Measurements from ENCODE around the gene BPIFB2.
A peak's percentile ranks its signal among the peaks of the same experiment; 100 is the strongest.

The BPIFB2 gene

DNA sequence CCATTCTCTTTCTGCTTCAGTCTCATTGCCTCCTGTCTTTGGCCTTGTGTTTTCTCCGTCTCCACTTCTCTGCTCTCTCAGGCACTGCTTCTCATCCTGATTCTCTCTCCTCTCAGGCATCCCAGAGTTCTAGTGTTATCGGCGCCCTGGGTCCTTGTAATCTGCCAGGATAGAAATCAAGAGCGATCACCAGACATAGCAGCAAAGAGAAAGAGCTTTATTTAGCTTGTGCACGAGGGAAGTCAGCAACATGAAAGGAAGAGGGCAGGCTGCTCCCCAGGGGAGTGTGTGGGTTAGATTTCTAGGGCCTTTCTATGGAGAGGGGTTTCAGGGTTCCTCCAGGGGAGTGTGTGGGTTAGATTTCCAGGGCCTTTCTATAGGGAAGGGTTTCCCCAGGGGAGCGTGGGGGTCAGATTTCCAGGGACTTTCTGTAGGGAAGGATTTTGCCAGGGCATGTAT, 35.8 kb upstream of the BPIFB2 start:
- DNase-seq: peak; percentile 37

DNA sequence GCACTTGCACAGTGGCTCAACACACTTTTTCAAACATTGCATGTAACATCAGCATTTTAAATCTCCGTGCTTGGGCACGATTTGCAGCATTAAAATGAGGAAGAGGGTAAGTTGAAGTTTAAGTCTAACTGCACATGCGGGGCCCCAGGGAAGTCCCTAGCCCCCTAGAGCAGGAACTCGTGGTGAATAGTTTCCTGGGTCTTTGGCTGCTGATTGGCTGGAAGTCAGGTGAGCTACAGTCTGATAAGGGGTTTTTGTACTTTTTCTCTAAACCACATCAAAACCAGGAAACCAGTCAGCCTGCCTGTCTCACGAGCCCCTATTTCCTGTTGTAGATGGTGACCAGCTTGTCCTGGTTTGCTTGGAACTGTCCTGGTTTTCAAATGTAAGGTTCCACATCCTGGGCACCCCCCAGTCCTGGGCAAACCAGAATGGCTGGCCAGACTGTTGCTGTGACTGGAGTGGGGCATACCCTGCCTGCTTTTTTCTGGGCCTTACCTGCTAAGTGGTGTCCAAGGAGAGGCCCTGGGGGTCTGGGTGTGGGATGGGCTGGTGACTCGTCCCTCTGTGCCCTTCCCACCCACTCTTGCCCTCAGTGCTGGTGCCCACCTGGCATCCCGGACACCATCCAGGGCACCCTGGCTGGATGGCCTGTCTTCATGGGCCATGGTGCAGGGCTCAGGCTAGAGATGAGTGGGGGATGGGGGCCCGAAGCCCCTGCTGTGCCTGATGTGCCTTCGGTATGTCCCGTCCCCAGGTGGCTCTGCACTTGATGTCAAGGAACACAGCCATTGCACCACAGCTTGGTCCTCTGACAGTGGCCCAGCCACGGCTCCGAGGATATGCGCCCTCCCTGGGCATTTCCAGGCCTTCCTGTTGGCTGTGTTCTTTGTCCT, 35.1 kb upstream of the BPIFB2 start:
- DNase-seq: peak; percentile 57

DNA sequence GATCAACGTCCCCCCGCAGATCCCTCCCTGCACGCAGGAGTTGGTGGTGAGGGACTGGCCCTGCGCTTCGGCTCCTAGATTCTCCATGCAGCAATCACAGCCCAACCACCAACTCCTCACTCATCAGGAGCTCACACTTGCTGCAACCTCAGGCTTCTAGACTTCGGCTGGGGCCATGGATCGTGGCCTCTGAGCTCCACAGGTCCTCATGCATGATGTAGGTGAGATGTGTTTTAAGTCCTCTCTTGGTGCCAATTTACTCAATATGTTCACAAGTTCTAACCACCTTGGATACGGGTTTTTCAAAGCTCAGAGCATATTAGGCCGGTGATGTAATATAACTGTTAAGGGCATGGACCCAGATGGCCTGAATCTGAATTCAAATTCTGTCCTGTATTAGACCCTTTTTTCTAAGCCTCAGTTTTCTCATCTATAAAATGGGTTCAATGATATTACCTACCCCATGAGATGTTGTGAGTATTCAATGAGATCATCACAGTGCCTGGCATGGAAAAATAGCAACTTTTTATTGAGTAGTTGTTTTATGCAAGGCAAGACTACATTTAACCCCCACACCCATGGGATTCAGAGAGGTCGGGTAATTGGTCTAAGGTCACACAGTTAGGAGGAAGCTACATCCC, 34.3 kb upstream of the BPIFB2 start:
- no peak for DNase-seq

DNA sequence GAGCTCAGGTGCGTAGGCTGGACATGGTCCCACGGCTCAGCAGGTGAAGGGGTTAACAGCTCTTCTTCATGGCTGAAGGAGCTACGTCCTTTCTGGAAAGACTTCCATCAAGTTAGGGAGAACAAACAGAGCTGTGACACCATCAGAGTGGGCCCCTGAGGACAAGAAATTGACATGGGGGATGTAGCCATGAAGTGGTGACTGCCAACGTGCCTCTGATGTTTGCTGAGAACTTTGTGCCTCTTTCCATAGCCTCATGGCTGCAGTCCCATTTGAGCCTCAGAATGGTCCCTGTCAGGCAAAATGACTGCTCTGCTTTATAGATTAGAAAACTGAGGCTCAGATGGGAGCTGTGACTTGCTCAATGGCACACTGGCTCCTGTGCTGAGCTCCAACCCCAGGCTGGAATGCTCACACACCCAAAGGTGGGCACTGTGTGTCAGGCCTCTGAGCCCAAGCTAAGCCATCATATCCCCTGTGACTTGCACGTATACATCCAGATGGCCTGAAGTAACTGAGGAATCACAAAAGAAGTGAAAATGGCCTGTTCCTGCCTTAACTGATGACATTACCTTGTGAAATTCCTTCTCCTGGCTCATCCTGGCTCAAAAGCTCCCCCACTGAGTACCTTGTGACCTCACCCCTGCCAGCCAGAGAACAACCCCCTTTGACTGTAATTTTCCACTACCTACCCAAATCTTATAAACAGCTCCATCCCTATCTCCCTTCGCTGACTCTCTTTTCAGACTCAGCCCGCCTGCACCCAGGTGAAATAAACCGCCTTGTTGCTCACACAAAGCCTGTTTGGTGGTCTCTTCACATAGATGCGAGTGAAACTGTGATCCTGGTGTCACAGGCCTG, 33.1 kb upstream of the BPIFB2 start:
- peak; percentile 46 for DNase-seq

DNA sequence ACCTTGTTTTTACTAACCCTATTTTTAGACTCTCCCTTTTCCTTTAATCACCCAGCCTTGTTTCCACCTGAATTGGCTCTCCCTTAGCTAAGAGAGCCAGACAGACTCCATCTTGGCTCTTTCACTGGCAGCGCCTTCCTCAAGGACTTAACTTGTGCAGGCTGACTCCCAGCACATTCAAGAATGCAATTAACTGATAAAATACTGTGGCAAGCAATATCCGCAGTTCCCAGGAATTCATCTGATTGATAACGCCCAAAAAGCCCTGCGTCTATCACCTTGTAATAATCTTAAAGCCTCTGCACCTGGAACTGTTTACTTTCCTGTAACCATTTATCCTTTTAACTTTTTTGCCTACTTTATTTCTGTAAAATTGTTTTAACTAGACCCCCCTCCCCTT, 32.4 kb upstream of the BPIFB2 start:
- DNase-seq: peak; percentile 12

DNA sequence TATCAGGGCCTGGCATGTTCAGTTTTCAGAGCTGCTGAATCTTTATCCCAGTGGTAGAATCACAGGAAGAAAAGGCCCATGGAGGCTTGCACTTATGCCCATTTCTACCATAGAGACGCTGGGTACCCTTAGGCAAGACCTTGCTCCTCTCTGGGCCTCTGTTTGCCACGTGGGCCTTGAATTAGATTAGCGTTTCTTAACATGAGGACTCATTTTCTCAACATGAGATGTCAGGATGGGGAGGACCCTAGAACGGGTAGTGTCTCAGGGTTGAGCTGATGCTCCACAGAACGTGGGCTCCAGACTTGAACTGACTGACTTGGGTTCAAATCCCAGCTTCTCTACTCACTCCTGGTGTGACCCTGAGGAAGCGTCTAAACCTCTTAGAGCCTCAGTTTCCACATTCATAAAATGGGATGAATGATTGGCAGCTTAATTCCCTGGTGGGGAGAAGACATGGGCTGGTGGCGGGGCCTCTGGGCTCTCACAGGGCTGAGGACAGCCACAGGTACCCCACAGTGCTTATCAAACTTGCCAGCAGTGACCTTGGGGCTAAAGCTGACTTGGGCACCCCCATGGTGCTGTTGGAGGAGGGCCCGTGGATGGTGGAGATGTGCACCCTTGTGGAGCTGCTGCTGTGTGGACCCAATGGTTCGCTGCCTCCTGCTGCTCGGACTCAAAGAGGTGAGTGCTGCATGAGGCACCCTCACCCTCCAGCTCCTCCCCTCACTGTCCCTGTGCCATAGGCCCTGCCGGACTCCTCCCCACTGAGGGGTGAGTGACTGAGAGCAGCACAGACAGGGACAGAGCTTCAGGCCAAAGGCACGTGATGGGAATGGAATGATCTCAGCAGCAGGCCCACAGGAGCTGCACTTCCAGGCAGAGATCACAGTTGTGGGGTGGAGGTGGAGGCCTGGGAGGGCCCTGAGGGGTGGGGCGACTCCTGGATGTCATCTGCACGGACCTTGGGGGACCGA, 31.5 kb upstream of the BPIFB2 start:
- peak; percentile 73 for DNase-seq

DNA sequence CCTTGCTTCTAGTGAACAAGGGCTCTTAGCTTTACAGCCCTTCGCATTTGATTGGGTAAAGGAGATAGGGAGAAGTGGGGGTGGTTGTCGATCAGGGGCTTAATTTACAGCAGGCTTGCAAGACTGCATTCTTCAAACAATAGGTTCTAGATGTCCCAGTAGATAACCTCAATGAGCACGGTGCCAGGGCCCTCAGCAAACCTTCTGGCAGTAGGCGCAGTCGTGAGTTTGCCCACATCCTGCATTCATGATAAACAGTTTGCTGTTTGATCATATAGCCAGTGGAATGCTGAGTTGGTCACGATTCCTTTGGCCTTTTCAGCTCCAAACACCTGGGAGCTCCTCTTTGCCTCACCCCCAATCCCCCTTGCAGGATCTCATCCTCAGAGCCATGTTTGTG, 30.8 kb upstream of the BPIFB2 start:
- peak; percentile 48 for DNase-seq

DNA sequence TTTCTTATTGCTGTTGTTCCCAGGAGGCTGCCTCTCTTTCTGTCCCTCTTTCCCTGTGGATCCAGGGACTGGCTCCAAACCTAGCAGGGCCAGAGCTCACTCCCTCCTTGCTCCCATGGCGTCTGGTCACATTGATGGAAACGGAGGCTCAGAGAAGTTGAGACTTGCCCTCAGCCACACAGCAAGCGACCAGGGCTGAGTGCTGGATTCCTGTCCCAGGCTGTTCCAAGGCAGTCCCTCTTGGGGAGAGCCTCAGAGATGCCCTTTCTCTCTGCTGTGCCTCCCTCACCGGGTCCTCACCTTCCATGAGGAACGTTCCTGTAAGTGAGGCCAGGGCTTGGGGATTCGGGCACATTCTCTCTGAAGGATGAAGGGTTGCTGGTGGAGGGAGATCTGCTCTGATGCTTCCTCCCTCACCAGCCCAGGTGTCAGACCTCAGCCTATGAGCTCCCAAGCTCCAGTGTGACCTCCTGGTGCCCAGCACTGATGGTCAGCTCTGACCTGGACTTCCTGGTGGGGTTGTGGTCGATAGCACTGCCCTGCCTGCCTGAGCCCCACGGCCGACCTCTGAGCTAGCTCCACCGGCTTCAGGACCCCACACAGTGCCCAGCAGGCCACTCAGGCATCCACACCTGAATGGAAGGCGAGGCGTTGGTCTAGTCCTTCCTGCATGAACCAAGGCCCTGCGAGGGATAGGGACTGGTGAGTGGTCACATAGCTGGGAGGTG, 30.1 kb upstream of the BPIFB2 start:
- DNase-seq: peak; percentile 50

DNA sequence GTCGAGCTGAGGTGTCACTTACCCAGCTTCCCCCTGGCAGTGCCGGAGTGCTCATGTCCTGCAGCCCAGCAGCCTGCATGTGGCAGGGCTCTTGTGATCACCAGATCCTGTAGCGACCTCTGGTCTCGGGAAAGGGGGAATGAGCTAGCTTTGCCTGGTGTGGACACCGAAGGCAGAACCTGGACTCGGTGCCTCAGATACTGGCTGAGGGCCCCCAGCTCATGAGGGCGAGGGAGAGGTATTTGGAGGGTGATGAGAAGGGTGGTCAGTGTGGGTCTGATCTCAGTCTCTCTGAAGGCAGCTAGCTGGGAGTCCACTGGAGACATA, 29.5 kb upstream of the BPIFB2 start:
- DNase-seq: no peak

DNA sequence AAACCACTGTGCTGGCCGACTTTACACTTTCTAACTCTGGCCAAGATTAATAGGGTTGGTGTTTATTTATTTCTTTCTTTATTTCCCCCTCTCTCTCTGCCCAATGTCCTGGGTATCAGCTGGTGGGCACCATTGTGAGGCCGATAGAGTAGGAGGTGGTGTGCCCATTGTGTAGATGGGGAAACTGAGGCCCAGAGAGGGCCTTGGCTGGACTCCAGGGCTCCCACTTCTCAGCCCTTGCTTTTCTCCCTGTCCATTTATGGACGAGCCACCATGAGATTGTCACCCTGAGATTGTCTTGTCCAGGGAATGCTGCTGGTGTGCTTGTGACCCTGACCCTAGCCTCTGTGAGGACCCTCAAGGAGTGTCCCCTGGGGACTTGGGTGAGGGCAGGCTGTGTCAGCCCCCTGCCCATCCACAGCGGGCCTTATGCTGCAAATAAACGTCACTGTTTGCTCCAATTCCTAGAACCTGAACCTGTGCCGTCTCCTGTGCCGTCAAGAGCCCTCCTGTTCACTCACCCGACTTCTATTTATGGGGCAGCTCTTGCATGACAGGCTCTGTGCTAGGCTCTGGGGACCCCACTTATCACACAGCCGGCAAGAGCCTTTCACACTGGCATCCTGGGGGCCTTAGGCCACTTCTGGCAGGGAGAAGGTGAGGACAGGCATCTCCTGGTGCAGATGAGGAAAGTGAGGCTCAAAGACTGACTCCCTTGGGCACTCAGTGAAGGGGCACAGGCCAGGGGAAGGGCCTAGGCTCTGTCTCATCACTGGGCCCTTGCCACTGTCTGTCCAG, 28.1 kb upstream of the BPIFB2 start:
- DNase-seq: no peak

DNA sequence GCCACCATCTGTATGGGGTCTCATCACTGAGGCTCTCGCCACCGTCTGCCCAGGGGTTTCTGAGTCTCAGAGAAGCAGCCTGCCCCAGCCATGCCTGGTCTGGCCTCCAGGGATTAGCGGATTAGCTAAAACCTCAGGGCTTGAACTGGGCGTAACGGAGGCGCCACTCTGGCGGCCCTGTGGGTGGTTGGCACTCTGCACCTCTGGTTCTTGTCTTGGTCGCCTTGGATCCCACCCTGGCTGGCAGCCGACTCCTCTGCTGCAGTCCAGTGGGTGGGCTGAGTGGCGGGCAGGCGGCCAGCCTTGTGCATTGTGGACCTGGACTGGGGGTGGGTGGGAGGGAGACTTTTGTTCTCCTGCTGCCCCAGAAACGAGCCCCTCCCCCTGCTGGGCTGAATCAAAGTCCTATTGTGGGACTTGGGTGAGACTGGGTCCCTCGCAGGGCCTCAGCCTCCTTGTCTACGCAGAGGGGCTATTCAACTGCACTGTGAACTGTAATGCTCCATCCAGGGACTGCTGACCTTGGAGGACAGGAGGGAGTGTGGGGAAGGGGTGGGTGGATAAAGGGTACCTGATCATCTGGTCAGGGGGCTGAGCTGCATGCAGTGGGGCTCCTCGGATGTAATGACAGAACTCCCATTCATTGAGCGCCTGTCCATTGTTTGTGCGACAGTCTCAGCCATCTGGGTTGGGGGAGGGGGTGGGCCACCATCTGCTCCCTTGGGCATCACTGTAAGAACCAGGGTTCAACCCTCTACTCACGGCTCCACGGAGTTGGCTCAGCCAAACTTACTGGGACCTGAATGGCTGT, 27.2 kb upstream of the BPIFB2 start:
- no peak for DNase-seq

DNA sequence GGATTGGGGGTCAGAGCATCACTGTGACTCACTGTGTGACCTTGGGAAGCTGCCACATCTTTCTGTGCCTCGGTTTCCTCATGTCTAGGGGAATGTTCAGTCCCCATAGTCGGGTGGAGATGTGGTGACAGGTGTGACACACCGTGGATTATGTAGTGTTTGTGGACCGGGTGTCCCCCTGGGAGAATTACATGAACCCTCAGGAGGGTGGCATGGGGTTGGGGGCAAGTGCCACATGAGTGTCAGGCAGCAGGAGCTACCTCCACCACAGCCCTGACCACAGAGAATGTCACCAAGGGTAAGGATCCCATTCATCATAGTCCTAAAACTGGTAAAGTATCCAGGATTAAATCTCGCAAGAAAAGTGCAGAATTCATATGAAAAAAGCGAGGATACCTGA, 26.5 kb upstream of the BPIFB2 start:
- DNase-seq: no peak

DNA sequence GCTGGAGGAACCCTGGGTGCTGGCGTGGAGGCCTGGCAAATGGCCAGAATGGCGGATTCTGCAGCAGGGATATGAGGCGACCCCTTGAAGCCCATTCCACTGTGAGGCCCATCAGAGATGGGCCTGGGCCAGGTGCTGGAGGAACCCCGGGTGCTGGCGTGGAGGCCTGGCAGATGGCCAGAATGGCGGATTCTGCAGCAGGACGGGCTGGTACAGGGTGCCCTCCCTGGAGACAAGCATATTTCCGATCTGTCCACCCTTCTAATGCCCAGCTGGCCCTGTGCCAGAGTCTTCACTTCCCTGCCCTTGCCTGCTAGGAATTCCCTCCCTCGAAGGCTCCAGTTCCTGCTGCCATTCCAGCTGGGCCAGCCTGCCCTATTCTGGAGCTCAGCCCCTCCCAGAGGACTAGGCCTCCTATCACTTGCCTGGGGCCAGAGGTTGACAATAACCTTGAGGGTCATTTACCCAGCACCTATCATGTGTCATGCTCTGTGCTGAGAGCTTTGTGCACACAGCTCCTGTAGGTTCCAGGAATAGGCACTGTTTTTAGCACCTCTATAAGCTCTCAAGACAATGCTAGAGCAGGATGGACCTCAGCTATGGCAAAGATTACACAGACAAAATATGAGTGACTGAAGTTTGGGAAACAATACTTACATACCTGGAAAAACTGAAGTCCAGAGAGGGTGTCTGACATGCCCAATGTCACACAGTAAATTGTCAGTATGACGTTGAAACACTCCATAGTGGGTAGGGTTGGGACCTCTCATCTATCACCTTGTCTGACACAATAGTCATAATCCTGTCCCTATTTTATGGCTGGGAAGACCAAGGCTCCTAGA, 24.7 kb upstream of the BPIFB2 start:
- no peak for DNase-seq

DNA sequence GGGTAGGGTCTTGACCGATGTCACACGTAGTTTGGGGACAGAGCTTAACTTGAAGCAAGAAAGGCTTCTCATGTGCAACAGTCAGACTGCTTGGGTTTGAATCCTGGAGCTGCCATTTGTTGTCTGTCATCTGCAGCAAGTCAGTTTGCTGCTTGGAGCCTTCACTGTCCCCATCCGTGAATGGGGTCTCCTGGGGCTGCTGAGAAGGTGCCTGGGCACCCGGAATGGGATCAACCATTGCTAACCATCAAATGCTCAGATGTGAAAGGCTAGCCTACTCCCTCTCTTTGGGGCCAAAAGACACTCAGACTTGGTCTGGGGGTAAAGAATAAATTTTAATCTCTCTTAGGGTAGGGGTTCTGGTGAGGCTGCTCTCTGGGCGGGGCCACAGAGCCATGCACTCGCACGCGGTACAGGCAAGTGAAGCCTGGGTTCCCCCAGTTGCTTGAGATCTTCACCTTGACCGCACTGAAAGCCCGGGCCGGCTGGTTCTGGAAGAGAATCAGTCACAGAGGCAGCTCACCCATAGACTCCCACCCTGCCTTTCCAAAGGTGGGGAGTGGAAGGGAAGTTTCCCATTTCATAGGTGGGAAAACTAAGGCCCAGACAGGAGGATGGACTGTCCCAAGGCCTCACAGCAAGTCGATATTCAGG, 23.9 kb upstream of the BPIFB2 start:
- no peak for DNase-seq

DNA sequence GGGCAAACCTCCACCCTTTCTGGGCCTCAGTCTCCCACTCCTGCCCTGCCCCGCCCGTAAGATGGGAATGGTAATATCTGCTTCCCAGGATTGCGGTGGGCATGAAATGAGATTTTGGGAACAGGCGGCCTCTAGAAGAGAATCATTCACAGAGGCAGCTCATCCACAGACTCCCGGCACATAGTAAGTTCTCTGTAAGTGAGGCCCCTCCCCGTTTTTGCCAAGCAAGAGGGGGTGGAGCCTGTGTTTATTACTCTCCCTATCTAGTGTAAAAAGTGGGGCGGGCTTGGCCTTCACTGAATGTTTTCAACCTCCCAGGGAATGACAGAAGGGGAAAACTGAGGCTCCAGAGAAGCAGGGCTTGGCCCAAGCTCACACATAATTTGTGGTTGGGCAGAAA, 23.3 kb upstream of the BPIFB2 start:
- DNase-seq: no peak

DNA sequence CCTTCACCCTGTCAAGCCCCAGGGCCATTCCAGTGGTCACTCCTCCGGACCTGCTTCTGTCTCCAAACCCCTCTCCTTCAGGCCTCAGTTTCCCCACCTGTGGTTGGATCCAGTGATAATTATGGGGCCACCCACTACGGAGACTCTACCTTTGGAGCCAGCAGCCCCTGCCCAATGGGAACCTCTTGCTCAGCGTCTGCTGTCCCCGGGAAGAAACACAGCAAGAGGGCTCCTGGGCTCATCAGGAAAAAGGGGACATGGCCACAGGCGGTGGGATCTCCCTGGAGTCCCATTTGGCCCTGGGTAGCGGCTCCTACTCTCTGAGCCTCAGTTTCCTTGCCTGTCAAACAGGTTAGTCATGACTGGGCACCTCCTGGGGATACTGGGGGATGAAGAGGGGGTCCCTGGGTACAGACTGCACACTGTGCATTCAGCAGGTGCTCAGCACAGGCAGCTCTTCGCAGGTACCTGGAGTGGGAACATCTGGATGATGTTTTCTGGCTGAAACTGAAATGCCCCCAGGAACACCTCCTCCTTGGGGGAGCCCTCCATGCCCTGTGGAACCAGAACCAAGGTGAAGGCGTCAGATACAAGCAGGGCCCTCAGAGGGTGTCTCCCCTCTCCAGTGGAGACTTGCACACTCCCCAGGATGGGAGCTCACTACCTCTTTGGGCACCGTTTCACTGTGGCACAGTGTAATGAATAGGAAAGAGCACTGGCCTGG, 22.7 kb upstream of the BPIFB2 start:
- no peak for DNase-seq

DNA sequence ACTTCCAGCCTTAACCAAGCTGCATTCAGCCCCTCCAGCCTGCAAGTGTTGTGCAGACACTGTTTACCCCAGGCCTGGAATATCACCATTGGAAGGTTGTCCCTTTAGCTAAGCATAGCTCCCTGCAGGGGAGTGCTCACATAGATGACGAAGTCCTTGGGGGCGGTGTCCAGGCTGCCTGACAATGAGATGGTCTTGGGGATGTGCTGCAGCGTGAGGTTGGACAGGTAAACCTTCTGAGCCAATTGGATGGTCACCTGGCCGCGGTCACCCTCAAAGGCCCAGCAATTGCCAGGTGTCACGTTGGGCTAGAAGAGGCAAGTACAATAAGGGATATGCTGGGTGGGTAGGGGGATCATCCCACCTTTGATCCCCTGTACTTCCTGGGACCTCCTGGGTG, 21.9 kb upstream of the BPIFB2 start:
- no peak for DNase-seq

All from islet precursor cell (in vitro differentiated cells).